Astrocyte of the cerebellum (primary cell): ENCODE data around the gene ANGPTL8.

Experiments used
- DNase-seq: peaks from one replicate; pipeline ENCODE4 v3.0.0-alpha.2; 2011; ENCODE audit warnings: low read depth
- H3K4me3 ChIP-seq: 2 replicates; pipeline ENCODE4 v1.5.1; 2011; ENCODE audit warnings: mild to moderate bottlenecking, low read depth, low read length, moderate library complexity
- CTCF ChIP-seq: IDR thresholded peaks from 2 replicates; pipeline ENCODE4 v1.5.1; 2012; ENCODE audit warnings: low read length, low read depth, moderate library complexity, mild to moderate bottlenecking; ENCODE audit errors: missing control alignments
- in situ Hi-C: cut with HindIII; loops from 2 replicates; pipeline ENCODE4 v1.10.0; 2017; ENCODE audit warnings: low sequenced_read_pairs

ANGPTL8 gene

GRCh38 chr19:11198769-11199424 is 40.5 kb upstream of the ANGPTL8 start:
- in situ Hi-C loops = no loop called here
- DNase-seq = no peak
- no peak overlapping the region for H3K4me3 ChIP-seq
- TF ChIP-seq CTCF = no peak

GRCh38 chr19:11199517-11199916 is 39.9 kb upstream of the ANGPTL8 start:
- no peak for DNase-seq
- TF ChIP-seq CTCF = no peak
- in situ Hi-C loops = no loop called here
- no peak overlapping the region for H3K4me3 ChIP-seq

GRCh38 chr19:11200015-11200574 is 39.3 kb upstream of the ANGPTL8 start:
- H3K4me3 ChIP-seq = no peak overlapping the region
- no peak for DNase-seq
- TF ChIP-seq CTCF = no peak
- in situ Hi-C loops = no loop called here

GRCh38 chr19:11200931-11201330 is 38.5 kb upstream of the ANGPTL8 start:
- no peak for DNase-seq
- in situ Hi-C loops = no loop called here
- H3K4me3 ChIP-seq = no peak overlapping the region
- TF ChIP-seq CTCF = no peak

DNA sequence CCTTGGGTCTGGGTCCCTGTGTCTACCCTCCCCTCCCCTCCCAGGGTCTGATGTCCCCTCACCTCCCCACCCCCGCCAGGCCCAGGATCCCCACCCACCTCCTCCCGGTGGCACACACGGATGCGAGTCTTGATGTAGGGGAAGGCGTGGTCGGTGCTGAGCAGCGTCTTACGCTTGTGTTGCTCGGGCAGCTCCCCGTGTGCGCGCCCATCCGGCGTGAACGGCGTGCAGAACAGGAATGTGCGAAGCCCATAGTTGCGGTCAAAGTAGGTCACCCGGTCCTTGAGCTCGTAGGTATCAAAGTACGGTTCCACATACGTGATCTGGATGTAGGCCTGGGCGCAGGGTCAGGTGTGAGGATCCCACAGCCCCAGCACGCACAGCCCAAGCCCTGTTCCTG is 37.6 kb upstream of the ANGPTL8 start:
- DNase-seq = no peak
- TF ChIP-seq CTCF = no peak
- H3K4me3 ChIP-seq = no peak overlapping the region
- in situ Hi-C loops = no loop called here

GRCh38 chr19:11202488-11203193 is 36.8 kb upstream of the ANGPTL8 start:
- no peak for DNase-seq
- no peak for TF ChIP-seq CTCF
- in situ Hi-C loops = no loop called here
- H3K4me3 ChIP-seq = no peak overlapping the region
